SU-DHL-6 (cell line): Measurements from ENCODE around the gene FAM83D.

Experiments
- H2AFZ ChIP-seq: fragments of 200-600 bp; sonication (generic); 2 replicates; pipeline ENCODE4 v1.6.1; 2014; ENCODE audit warnings: low read depth, mild to moderate bottlenecking, moderate library complexity, mixed read lengths, antibody characterized with exemption, low read length; ENCODE audit not compliant: severe bottlenecking
- H3F3A ChIP-seq: fragments of 200-600 bp; shearing (Covaris generic); 2 replicates; pipeline ENCODE4 v1.6.0; 2016; ENCODE audit warnings: antibody characterized with exemption, mild to moderate bottlenecking; ENCODE audit not compliant: insufficient read depth
- H3K27ac ChIP-seq: fragments of 200-600 bp; sonication (generic); 2 replicates; pipeline ENCODE4 v1.5.1; 2016; ENCODE audit warnings: low read depth, mild to moderate bottlenecking, low read length, moderate library complexity, mixed read lengths
- H3K27me3 ChIP-seq: fragments of 200-600 bp; sonication (generic), shearing (Covaris generic); 2 replicates; pipeline ENCODE4 v1.6.0; 2014; ENCODE audit warnings: mild to moderate bottlenecking, low read length
- H3K36me3 ChIP-seq: fragments of 200-600 bp; sonication (generic); 2 replicates; pipeline ENCODE4 v1.6.1; 2014; ENCODE audit warnings: mild to moderate bottlenecking, low read length, mixed read lengths
- H3K4me2 ChIP-seq: fragments of 300-600, 200-600 bp; shearing (Covaris generic), sonication (generic); 2 replicates; pipeline ENCODE4 v1.6.0; 2014; ENCODE audit warnings: low read length, low read depth, mild to moderate bottlenecking; ENCODE audit not compliant: poor library complexity, severe bottlenecking
- H3K4me3 ChIP-seq: fragments of 200-600 bp; sonication (generic); 2 replicates; pipeline ENCODE4 v1.5.1; 2014; ENCODE audit warnings: antibody characterized with exemption, low read length, mild to moderate bottlenecking, mixed read lengths; ENCODE audit not compliant: insufficient read depth, poor library complexity, severe bottlenecking
- H3K79me2 ChIP-seq: fragments of 200-600 bp; sonication (generic); 2 replicates; pipeline ENCODE4 v1.6.1; 2014; ENCODE audit warnings: mild to moderate bottlenecking, low read length, moderate library complexity; ENCODE audit not compliant: insufficient read depth
- H3K9ac ChIP-seq: fragments of 200-600 bp; sonication (generic); 2 replicates; pipeline ENCODE4 v1.7.0; 2014; ENCODE audit warnings: mild to moderate bottlenecking, low read length
- H3K9me2 ChIP-seq: fragments of 200-600 bp; sonication (generic); replicated peaks from 2 replicates; pipeline ENCODE4 v1.6.1; 2014; ENCODE audit warnings: low read length; ENCODE audit not compliant: insufficient read depth
- H3K9me3 ChIP-seq: fragments of 200-600 bp; sonication (generic); 2 replicates; pipeline ENCODE4 v1.6.1; 2014; ENCODE audit warnings: low read length, mixed read lengths; ENCODE audit not compliant: insufficient read depth
- H4K20me1 ChIP-seq: fragments of 200-600 bp; sonication (generic); 2 replicates; pipeline ENCODE4 v1.6.1; 2014; ENCODE audit warnings: low read depth, mild to moderate bottlenecking, antibody characterized with exemption, low read length, moderate library complexity, mixed read lengths
- CTCF ChIP-seq: fragments of 200-600 bp; sonication (generic); IDR thresholded peaks from one replicate; pipeline ENCODE4 v1.5.1; 2017; ENCODE audit warnings: antibody characterized with exemption, mild to moderate bottlenecking, low read length, moderate library complexity; ENCODE audit not compliant: insufficient read depth, poor library complexity, severe bottlenecking
- EZH2phosphoT487 ChIP-seq: fragments of 200-600 bp; sonication (generic), shearing (Covaris generic); conservative IDR thresholded peaks from 2 replicates; pipeline ENCODE4 v1.6.1; 2018; ENCODE audit warnings: mild to moderate bottlenecking, antibody characterized with exemption, low read length, moderate library complexity, mixed read lengths

FAM83D gene

GRCh38 chr20:38918172-38918571, 8.0 kb upstream of the FAM83D start:
- peaks cover 18% of the 10 kb centered on the region for H3K36me3 ChIP-seq
- TF ChIP-seq CTCF (no peak), EZH2phosphoT487 (no peak)
- no peak overlapping the region for H3K9ac ChIP-seq
- no peak overlapping the region for H2AFZ ChIP-seq
- no peaks in the 10 kb centered on the region for H3F3A ChIP-seq
- no peaks in the 10 kb centered on the region for H3K79me2 ChIP-seq
- no peak overlapping the region for H3K4me3 ChIP-seq
- H4K20me1 ChIP-seq = no peaks in the 10 kb centered on the region
- no peaks in the 10 kb centered on the region for H3K27me3 ChIP-seq
- H3K4me2 ChIP-seq = no peak overlapping the region
- H3K27ac ChIP-seq = no peak overlapping the region
- no peaks in the 10 kb centered on the region for H3K9me3 ChIP-seq
- no peaks in the 10 kb centered on the region for H3K9me2 ChIP-seq

- no peaks in the 10 kb centered on the region for H3K9me3 ChIP-seq
- H3K27me3 ChIP-seq = no peaks in the 10 kb centered on the region
- no peak overlapping the region for H3K27ac ChIP-seq
- H3K4me3 ChIP-seq = no peak overlapping the region
- H3K4me2 ChIP-seq = no peak overlapping the region
- no peaks in the 10 kb centered on the region for H4K20me1 ChIP-seq
- H3K79me2 ChIP-seq = no peaks in the 10 kb centered on the region
- no peak for TF ChIP-seq EZH2phosphoT487
- no peak for TF ChIP-seq CTCF
- peaks cover 15% of the 10 kb centered on the region for H3K36me3 ChIP-seq
- H2AFZ ChIP-seq = no peak overlapping the region
- peaks cover 6% of the 10 kb centered on the region; the same call in 1 of the 2 replicates for H3F3A ChIP-seq
- no peaks in the 10 kb centered on the region for H3K9me2 ChIP-seq
- H3K9ac ChIP-seq = no peak overlapping the region
Observed at GRCh38 chr20:38919683-38920082, 6.5 kb upstream of the FAM83D start.

GRCh38 chr20:38920411-38920810, 5.8 kb upstream of the FAM83D start:
- H4K20me1 ChIP-seq = no peaks in the 10 kb centered on the region
- H3F3A ChIP-seq = peaks cover 12% of the 10 kb centered on the region
- no peaks in the 10 kb centered on the region for H3K79me2 ChIP-seq
- no peaks in the 10 kb centered on the region for H3K27me3 ChIP-seq
- no peaks in the 10 kb centered on the region for H3K9me2 ChIP-seq
- H3K27ac ChIP-seq = no peak overlapping the region
- TF ChIP-seq CTCF (no peak), EZH2phosphoT487 (no peak)
- H3K4me3 ChIP-seq = no peak overlapping the region
- no peak overlapping the region for H2AFZ ChIP-seq
- H3K36me3 ChIP-seq = peaks cover 15% of the 10 kb centered on the region
- H3K9ac ChIP-seq = no peak overlapping the region
- no peaks in the 10 kb centered on the region for H3K9me3 ChIP-seq
- H3K4me2 ChIP-seq = no peak overlapping the region
